SK-N-SH (cell line): ENCODE measurements around the gene FAM20A. TPM values are rescaled to one million over a fixed set of nuclear protein-coding genes. Genes with fewer than 3 reads are reported as not detected.

ENCODE experiments used
- CTCF ChIA-PET: fragments of 300-600, 350-600 bp; formaldehyde crosslinking; extraction: SDS; loops from one replicate; lab custom pipeline; 2021; lab: Yijun Ruan, JAX
- POLR2A ChIA-PET: fragments of 350-600 bp; sonication (Branson Sonifier 250); formaldehyde crosslinking; extraction: SDS; loops from one replicate; lab custom pipeline; 2020; ENCODE audit warnings: antibody characterized with exemption, inconsistent platforms; lab: Yijun Ruan, JAX
- DNase-seq: peaks from one replicate; pipeline ENCODE4 v3.0.0; 2012
- H2AFZ ChIP-seq: fragments of 200-600 bp; sonication (generic); 2 replicates; pipeline ENCODE4 v1.8.1; 2016; ENCODE audit warnings: antibody characterized with exemption, mild to moderate bottlenecking, low read depth
- H3F3A ChIP-seq: fragments of 200-600 bp; sonication (generic); replicated peaks from 2 replicates; pipeline ENCODE3; 2016; ENCODE audit warnings: antibody characterized with exemption, mild to moderate bottlenecking; ENCODE audit not compliant: insufficient read depth
- H3K27ac ChIP-seq, 2 experiments: fragments of 200-500 bp in 1 of 2; fragments of 200-600 bp in 1 of 2; sonication (Bioruptor generic) in 1 of 2; sonication (generic), shearing (Covaris generic) in 1 of 2; 2 replicates each; pipeline versions ENCODE4 v1.5.1 to v1.6.1; 2014 to 2016; ENCODE audit warnings: low read depth in 2 of 2, inconsistent platforms in 1 of 2, low read length in 1 of 2, mild to moderate bottlenecking in 1 of 2, mixed read lengths in 1 of 2
- H3K27me3 ChIP-seq: fragments of 200-600 bp; sonication (generic), shearing (Covaris generic); 2 replicates; pipeline ENCODE4 v1.6.1; 2016; ENCODE audit warnings: mixed run types; ENCODE audit not compliant: insufficient read depth
- H3K36me3 ChIP-seq, 2 experiments: fragments of 200-500 bp in 1 of 2; fragments of 200-600 bp in 1 of 2; sonication (Bioruptor generic) in 1 of 2; sonication (generic) in 1 of 2; replicated peaks in 1 of 2; 2 replicates each; pipeline versions ENCODE3 to v1.5.1; 2014 to 2016; ENCODE audit warnings: low read length in 1 of 2, mild to moderate bottlenecking in 1 of 2; ENCODE audit not compliant: insufficient read depth in 2 of 2, control insufficient read depth in 1 of 2
- H3K4me1 ChIP-seq, 2 experiments: fragments of 200-500 bp in 1 of 2; fragments of 200-600 bp in 1 of 2; sonication (Bioruptor generic) in 1 of 2; sonication (generic), shearing (Covaris generic) in 1 of 2; 2 replicates each; pipeline versions ENCODE4 v1.5.1 to v1.6.1; 2014 to 2016; ENCODE audit warnings: low read depth in 1 of 2, low read length in 1 of 2, mixed run types in 1 of 2; ENCODE audit not compliant: insufficient read depth in 2 of 2, control insufficient read depth in 1 of 2
- H3K4me2 ChIP-seq: fragments of 200-600 bp; sonication (generic), shearing (Covaris generic); 2 replicates; pipeline ENCODE4 v1.6.1; 2017; ENCODE audit warnings: mixed run types
- H3K4me3 ChIP-seq, 2 experiments: fragments of 200-500 bp in 1 of 2; fragments of 200-600 bp in 1 of 2; sonication (Bioruptor generic) in 1 of 2; sonication (generic), shearing (Covaris generic) in 1 of 2; 2 replicates each; pipeline versions ENCODE4 v1.5.1 to v1.8.1; 2014 to 2016; ENCODE audit warnings: low read depth in 2 of 2, inconsistent platforms in 1 of 2, low read length in 1 of 2, mild to moderate bottlenecking in 1 of 2, mixed read lengths in 1 of 2, moderate library complexity in 1 of 2
- H3K79me2 ChIP-seq: fragments of 200-600 bp; sonication (generic); 2 replicates; pipeline ENCODE4 v1.8.1; 2017; ENCODE audit warnings: mild to moderate bottlenecking; ENCODE audit not compliant: insufficient read depth
- H3K9ac ChIP-seq: fragments of 200-600 bp; sonication (generic); 2 replicates; pipeline ENCODE4 v1.6.1; 2017; ENCODE audit warnings: mixed run types
- H3K9me2 ChIP-seq: fragments of 200-600 bp; sonication (generic); 2 replicates; pipeline ENCODE4 v1.6.1; 2017; ENCODE audit warnings: mixed run types
- H3K9me3 ChIP-seq: fragments of 200-600 bp; sonication (generic); 2 replicates; pipeline ENCODE4 v1.6.1; 2017; ENCODE audit warnings: mixed run types, mild to moderate bottlenecking, moderate library complexity
- H4K20me1 ChIP-seq: fragments of 200-600 bp; sonication (generic); 2 replicates; pipeline ENCODE4 v1.6.1; 2017; ENCODE audit warnings: mild to moderate bottlenecking, mixed run types; ENCODE audit not compliant: insufficient read depth
- EP300 ChIP-seq, 2 experiments: IDR thresholded peaks; 2 replicates each; pipeline versions ENCODE4 v1.4.0 to v1.6.1; 2012; ENCODE audit warnings: borderline replicate concordance in 1 of 2, low read depth in 1 of 2, low read length in 1 of 2
- EZH2phosphoT487 ChIP-seq: fragments of 200-600 bp; sonication (generic); IDR thresholded peaks from 2 replicates; pipeline ENCODE4 v1.6.1; 2017; ENCODE audit warnings: low read depth, mixed run types, mild to moderate bottlenecking, antibody characterized with exemption, moderate library complexity, borderline replicate concordance
- FOXJ3 ChIP-seq: sonication (generic); formaldehyde crosslinking; IDR thresholded peaks from 2 replicates; pipeline ENCODE4 v1.5.1; 2020; ENCODE audit warnings: mild to moderate bottlenecking, missing genetic modification reagents
- GABPA ChIP-seq: IDR thresholded peaks from 2 replicates; pipeline ENCODE4 v1.4.0; 2012; ENCODE audit warnings: low read depth, mild to moderate bottlenecking
- GATA2 ChIP-seq: sonication (generic); formaldehyde crosslinking; IDR thresholded peaks from 2 replicates; pipeline ENCODE4 v1.5.0; 2020; ENCODE audit warnings: mild to moderate bottlenecking, missing genetic modification reagents
- IRF3 ChIP-seq: fragments of 150-350 bp; IDR thresholded peaks from 2 replicates; pipeline ENCODE4 v1.6.1; 2016; ENCODE audit warnings: mild to moderate bottlenecking, low read depth, low read length
- JUND ChIP-seq: IDR thresholded peaks from 2 replicates; pipeline ENCODE4 v1.4.0; 2012
- NFIC ChIP-seq: IDR thresholded peaks from 2 replicates; pipeline ENCODE4 v1.4.0; 2012; ENCODE audit warnings: borderline replicate concordance
- NRF1 ChIP-seq: IDR thresholded peaks from 2 replicates; pipeline ENCODE4 v1.6.1; 2012; ENCODE audit warnings: low read depth, mild to moderate bottlenecking, low read length
- RCOR1 ChIP-seq: fragments of 150-350 bp; IDR thresholded peaks from 2 replicates; pipeline ENCODE4 v1.6.1; 2017; ENCODE audit warnings: antibody characterized with exemption, low read length
- SMC3 ChIP-seq: IDR thresholded peaks from 2 replicates; pipeline ENCODE4 v1.6.1; 2012; ENCODE audit warnings: low read depth, low read length, improper control_type of control experiment
- TAF1 ChIP-seq: IDR thresholded peaks from 2 replicates; pipeline ENCODE4 v1.6.1; 2012; ENCODE audit warnings: low read depth, mild to moderate bottlenecking, low read length, moderate library complexity, borderline replicate concordance
- TCF12 ChIP-seq: IDR thresholded peaks from 2 replicates; pipeline ENCODE4 v1.4.0; 2012
- TEAD4 ChIP-seq: IDR thresholded peaks from 2 replicates; pipeline ENCODE4 v1.4.0; 2012; ENCODE audit warnings: mild to moderate bottlenecking, borderline replicate concordance; ENCODE audit not compliant: insufficient read depth
- USF2 ChIP-seq: fragments of 150-350 bp; IDR thresholded peaks from 2 replicates; pipeline ENCODE4 v1.6.1; 2017; ENCODE audit warnings: antibody characterized with exemption, low read length, low read depth, borderline replicate concordance
- WGBS: methylation state at CpG from one replicate; pipeline ENCODE4 v1.1.6; 2017; ENCODE audit warnings: low lambda C conversion rate; 5-methylcytosine and 5-hydroxymethylcytosine counted together
- polyA plus RNA-seq, 3 experiments: library from polyadenylated mRNA; depleted of rRNA; stranded (reverse); fragments of >200 nt; gene quantifications; 2 replicates each; pipeline ENCODE4 v1.2.3, GENCODE V29; 2012
- TF ChIP-seq, protein P1 (sequence below): IDR thresholded peaks from 2 replicates; pipeline ENCODE4; 2012
- TF ChIP-seq, protein P2 (sequence below): IDR thresholded peaks from 2 replicates; pipeline ENCODE4 v1.4.0; 2012; ENCODE audit warnings: low read depth, borderline replicate concordance
- TF ChIP-seq, protein P3 (sequence below): IDR thresholded peaks from 2 replicates; pipeline ENCODE4 v1.4.0; 2012; ENCODE audit warnings: low read depth, borderline replicate concordance

FAM20A gene
- polyA plus RNA-seq, 1 of the 3 experiments (the other 2 are of a cell fraction) = not detected

DNA sequence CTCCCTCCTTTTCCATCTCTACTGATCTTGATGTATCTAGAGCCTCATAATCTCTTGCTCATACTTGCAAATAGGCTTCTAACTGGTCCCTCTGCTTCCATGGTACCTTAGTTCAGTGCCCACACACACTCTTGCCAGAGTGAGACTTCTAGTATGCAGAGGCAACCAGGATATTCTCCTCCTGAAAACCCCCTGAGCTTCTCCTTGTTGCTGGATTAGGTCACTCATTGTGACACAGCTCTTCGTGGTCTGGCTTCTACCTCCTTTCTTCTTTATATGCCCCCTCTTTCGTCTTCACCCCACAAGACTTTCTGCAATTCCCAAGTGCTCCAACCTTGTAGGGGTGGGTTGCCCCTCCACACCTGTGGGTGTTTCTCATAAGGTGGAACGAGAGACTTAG lies 2.5 kb upstream of the FAM20A start (continued):
- TF ChIP-seq TEAD4 (no peak), NRF1 (no peak)

GRCh38 chr17:68603027-68603426 lies 1.9 kb upstream of the FAM20A start:
- no peaks in the 10 kb centered on the region for H3K9me3 ChIP-seq
- H3F3A ChIP-seq = no peaks in the 10 kb centered on the region
- no peak overlapping the region for H3K9ac ChIP-seq
- CTCF ChIA-PET = interaction anchor here (1.2 to 3.2 kb wide), 2 partner anchors 11 to 21 kb away, joined by 3 to 19 read pairs; no protein-coding TSS in a partner anchor
- no peak for DNase-seq
- H3K4me1 ChIP-seq = peaks cover 0 to 9% of the 10 kb centered on the region in 2 experiments; a peak in 1 of 4 replicates
- H4K20me1 ChIP-seq = no peaks in the 10 kb centered on the region
- peaks cover 45% of the 10 kb centered on the region for H3K27me3 ChIP-seq
- no peak overlapping the region for H3K4me3 ChIP-seq
- H3K27ac ChIP-seq = no peak overlapping the region
- POLR2A ChIA-PET = no interaction called here
- WGBS = 37% methylated on average over 6 of the region's 6 CpGs
- H3K9me2 ChIP-seq = no peaks in the 10 kb centered on the region
- H2AFZ ChIP-seq = no peak overlapping the region
- no peak overlapping the region for H3K4me2 ChIP-seq
- no peaks in the 10 kb centered on the region for H3K36me3 ChIP-seq
- no peak for TF ChIP-seq FOXJ3 (CRISPR knock-in tag)
- TF ChIP-seq, protein P1, sequence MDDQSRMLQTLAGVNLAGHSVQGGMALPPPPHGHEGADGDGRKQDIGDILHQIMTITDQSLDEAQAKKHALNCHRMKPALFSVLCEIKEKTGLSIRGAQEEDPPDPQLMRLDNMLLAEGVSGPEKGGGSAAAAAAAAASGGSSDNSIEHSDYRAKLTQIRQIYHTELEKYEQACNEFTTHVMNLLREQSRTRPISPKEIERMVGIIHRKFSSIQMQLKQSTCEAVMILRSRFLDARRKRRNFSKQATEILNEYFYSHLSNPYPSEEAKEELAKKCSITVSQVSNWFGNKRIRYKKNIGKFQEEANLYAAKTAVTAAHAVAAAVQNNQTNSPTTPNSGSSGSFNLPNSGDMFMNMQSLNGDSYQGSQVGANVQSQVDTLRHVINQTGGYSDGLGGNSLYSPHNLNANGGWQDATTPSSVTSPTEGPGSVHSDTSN = no peak
- TF ChIP-seq GATA2 (CRISPR knock-in tag) = no peak
- TF ChIP-seq JUND = no peak
- no peak for TF ChIP-seq EZH2phosphoT487
- TF ChIP-seq SMC3 = no peak
- no peak for TF ChIP-seq GABPA
- no peak for TF ChIP-seq TCF12
- TF ChIP-seq RCOR1 = no peak
- TF ChIP-seq EP300 (IDR thresholded peaks at IDR 0.05; ENCODE audit: borderline replicate concordance in 1 of 2, low read depth in 1 of 2, low read length in 1 of 2) = no peak
- no peak for TF ChIP-seq TAF1
- TF ChIP-seq USF2 = no peak
- TF ChIP-seq, protein P2, sequence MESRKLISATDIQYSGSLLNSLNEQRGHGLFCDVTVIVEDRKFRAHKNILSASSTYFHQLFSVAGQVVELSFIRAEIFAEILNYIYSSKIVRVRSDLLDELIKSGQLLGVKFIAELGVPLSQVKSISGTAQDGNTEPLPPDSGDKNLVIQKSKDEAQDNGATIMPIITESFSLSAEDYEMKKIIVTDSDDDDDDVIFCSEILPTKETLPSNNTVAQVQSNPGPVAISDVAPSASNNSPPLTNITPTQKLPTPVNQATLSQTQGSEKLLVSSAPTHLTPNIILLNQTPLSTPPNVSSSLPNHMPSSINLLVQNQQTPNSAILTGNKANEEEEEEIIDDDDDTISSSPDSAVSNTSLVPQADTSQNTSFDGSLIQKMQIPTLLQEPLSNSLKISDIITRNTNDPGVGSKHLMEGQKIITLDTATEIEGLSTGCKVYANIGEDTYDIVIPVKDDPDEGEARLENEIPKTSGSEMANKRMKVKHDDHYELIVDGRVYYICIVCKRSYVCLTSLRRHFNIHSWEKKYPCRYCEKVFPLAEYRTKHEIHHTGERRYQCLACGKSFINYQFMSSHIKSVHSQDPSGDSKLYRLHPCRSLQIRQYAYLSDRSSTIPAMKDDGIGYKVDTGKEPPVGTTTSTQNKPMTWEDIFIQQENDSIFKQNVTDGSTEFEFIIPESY = no peak
- no peak for TF ChIP-seq NFIC
- no peak for TF ChIP-seq NRF1
- no peak for TF ChIP-seq IRF3
- TF ChIP-seq TEAD4 = no peak
- TF ChIP-seq, protein P3, sequence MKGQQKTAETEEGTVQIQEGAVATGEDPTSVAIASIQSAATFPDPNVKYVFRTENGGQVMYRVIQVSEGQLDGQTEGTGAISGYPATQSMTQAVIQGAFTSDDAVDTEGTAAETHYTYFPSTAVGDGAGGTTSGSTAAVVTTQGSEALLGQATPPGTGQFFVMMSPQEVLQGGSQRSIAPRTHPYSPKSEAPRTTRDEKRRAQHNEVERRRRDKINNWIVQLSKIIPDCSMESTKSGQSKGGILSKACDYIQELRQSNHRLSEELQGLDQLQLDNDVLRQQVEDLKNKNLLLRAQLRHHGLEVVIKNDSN = no peak
- no peaks in the 10 kb centered on the region for H3K79me2 ChIP-seq
